ENCODE measurements around the gene LRFN2. TPM values are rescaled to one million over a fixed set of nuclear protein-coding genes. Genes with fewer than 3 reads are reported as not detected.

LRFN2 gene
- total RNA-seq, 1 donor from 2014 or later: not detected

- no peak overlapping the region for H3K27ac Mint-ChIP-seq
- no peaks in the 10 kb centered on the region for H3K9me3 Mint-ChIP-seq
- intact Hi-C loops (cut with micrococcal nuclease): no loop called here
- no peak overlapping the region for H3K4me3 Mint-ChIP-seq (ENCODE audit: low read depth)
- DNase-seq (ENCODE audit: low spot score): no peak
- peaks cover 10% of the 10 kb centered on the region for H3K27me3 Mint-ChIP-seq (ENCODE audit: low read depth)
- peaks cover 11% of the 10 kb centered on the region for H3K4me1 Mint-ChIP-seq (ENCODE audit: low read depth)
- H3K36me3 Mint-ChIP-seq (ENCODE audit: low read depth): no peaks in the 10 kb centered on the region
These were observed 143.3 kb downstream of the LRFN2 start for GRCh38 chr6:40443842-40444241.

- Mint-ChIP-seq H3K27ac (no peak overlapping the region), H3K4me1 (ENCODE audit: low read depth) (peaks cover 6% of the 10 kb centered on the region), H3K4me3 (ENCODE audit: low read depth) (no peak overlapping the region), H3K27me3 (ENCODE audit: low read depth) (peaks cover 3% of the 10 kb centered on the region), H3K9me3 (no peaks in the 10 kb centered on the region), H3K36me3 (ENCODE audit: low read depth) (no peaks in the 10 kb centered on the region)
- intact Hi-C loops (cut with micrococcal nuclease): no loop called here
- DNase-seq (ENCODE audit: low spot score): no peak
These were observed 144.6 kb downstream of the LRFN2 start for GRCh38 chr6:40442591-40442990.

- Mint-ChIP-seq H3K4me3 (ENCODE audit: low read depth) (no peak overlapping the region), H3K27ac (no peak overlapping the region), H3K9me3 (no peaks in the 10 kb centered on the region), H3K4me1 (ENCODE audit: low read depth) (peaks cover 18% of the 10 kb centered on the region), H3K36me3 (ENCODE audit: low read depth) (no peaks in the 10 kb centered on the region), H3K27me3 (ENCODE audit: low read depth) (peaks cover 3% of the 10 kb centered on the region)
- DNase-seq (ENCODE audit: low spot score): no peak
- intact Hi-C loops (cut with micrococcal nuclease): no loop called here
These were observed 146.0 kb downstream of the LRFN2 start for GRCh38 chr6:40441150-40441549.

- Mint-ChIP-seq H3K27ac (no peak overlapping the region), H3K4me1 (ENCODE audit: low read depth) (peaks cover 19% of the 10 kb centered on the region), H3K27me3 (ENCODE audit: low read depth) (peaks cover 3% of the 10 kb centered on the region), H3K9me3 (no peaks in the 10 kb centered on the region), H3K36me3 (ENCODE audit: low read depth) (no peaks in the 10 kb centered on the region), H3K4me3 (ENCODE audit: low read depth) (no peak overlapping the region)
- DNase-seq (ENCODE audit: low spot score): no peak
- intact Hi-C loops (cut with micrococcal nuclease): no loop called here
These were observed 147.1 kb downstream of the LRFN2 start for GRCh38 chr6:40440053-40440452.

- Mint-ChIP-seq H3K36me3 (ENCODE audit: low read depth) (no peaks in the 10 kb centered on the region), H3K9me3 (no peaks in the 10 kb centered on the region), H3K27me3 (ENCODE audit: low read depth) (peaks cover 3% of the 10 kb centered on the region), H3K4me3 (ENCODE audit: low read depth) (no peak overlapping the region), H3K4me1 (ENCODE audit: low read depth) (peaks cover 18% of the 10 kb centered on the region), H3K27ac (no peak overlapping the region)
- intact Hi-C loops (cut with micrococcal nuclease): loop anchor here (5.0 kb wide), 1 partner anchor 67 kb away; no protein-coding TSS in a partner anchor
- no peak for DNase-seq (ENCODE audit: low spot score)
These were observed 148.0 kb downstream of the LRFN2 start for GRCh38 chr6:40439026-40439800.

- no peak for DNase-seq (ENCODE audit: low spot score)
- no peak overlapping the region for H3K4me3 Mint-ChIP-seq (ENCODE audit: low read depth)
- H3K27me3 Mint-ChIP-seq (ENCODE audit: low read depth): no peaks in the 10 kb centered on the region
- no peak overlapping the region for H3K27ac Mint-ChIP-seq
- peaks cover 18% of the 10 kb centered on the region for H3K4me1 Mint-ChIP-seq (ENCODE audit: low read depth)
- H3K36me3 Mint-ChIP-seq (ENCODE audit: low read depth): no peaks in the 10 kb centered on the region
- intact Hi-C loops (cut with micrococcal nuclease): loop anchor here (5.0 kb wide), 1 partner anchor 66 kb away; no protein-coding TSS in a partner anchor
- H3K9me3 Mint-ChIP-seq: no peaks in the 10 kb centered on the region
These were observed 148.8 kb downstream of the LRFN2 start for GRCh38 chr6:40438246-40438887.

GRCh38 chr6:40437631-40438030 lies 149.5 kb downstream of the LRFN2 start:
- no peak for DNase-seq (ENCODE audit: low spot score)
- no peaks in the 10 kb centered on the region for H3K36me3 Mint-ChIP-seq (ENCODE audit: low read depth)
- peaks cover 18% of the 10 kb centered on the region for H3K4me1 Mint-ChIP-seq (ENCODE audit: low read depth)
- H3K27ac Mint-ChIP-seq: no peak overlapping the region
- no peak overlapping the region for H3K4me3 Mint-ChIP-seq (ENCODE audit: low read depth)
- intact Hi-C loops (cut with micrococcal nuclease): loop anchor here (5.0 kb wide), 1 partner anchor 65 kb away; no protein-coding TSS in a partner anchor
- no peaks in the 10 kb centered on the region for H3K27me3 Mint-ChIP-seq (ENCODE audit: low read depth)
- no peaks in the 10 kb centered on the region for H3K9me3 Mint-ChIP-seq

GRCh38 chr6:40436685-40437604 lies 150.2 kb downstream of the LRFN2 start:
- DNase-seq (ENCODE audit: low spot score): peak; percentile 20
- peaks cover 18% of the 10 kb centered on the region for H3K4me1 Mint-ChIP-seq (ENCODE audit: low read depth)
- no peaks in the 10 kb centered on the region for H3K27me3 Mint-ChIP-seq (ENCODE audit: low read depth)
- H3K9me3 Mint-ChIP-seq: no peaks in the 10 kb centered on the region
- no peaks in the 10 kb centered on the region for H3K36me3 Mint-ChIP-seq (ENCODE audit: low read depth)
- intact Hi-C loops (cut with micrococcal nuclease): loop anchor here (5.0 kb wide), 1 partner anchor 65 kb away; no protein-coding TSS in a partner anchor
- no peak overlapping the region for H3K27ac Mint-ChIP-seq
- H3K4me3 Mint-ChIP-seq (ENCODE audit: low read depth): no peak overlapping the region

- H3K36me3 Mint-ChIP-seq (ENCODE audit: low read depth): no peaks in the 10 kb centered on the region
- no peak for DNase-seq (ENCODE audit: low spot score)
- intact Hi-C loops (cut with micrococcal nuclease): no loop called here
- peaks cover 13% of the 10 kb centered on the region for H3K4me1 Mint-ChIP-seq (ENCODE audit: low read depth)
- H3K27ac Mint-ChIP-seq: no peak overlapping the region
- peaks cover 14% of the 10 kb centered on the region for H3K27me3 Mint-ChIP-seq (ENCODE audit: low read depth)
- H3K9me3 Mint-ChIP-seq: no peaks in the 10 kb centered on the region
- H3K4me3 Mint-ChIP-seq (ENCODE audit: low read depth): no peak overlapping the region
These were observed 154.2 kb downstream of the LRFN2 start for GRCh38 chr6:40432982-40433381.

GRCh38 chr6:40431706-40432105 lies 155.5 kb downstream of the LRFN2 start:
- no peak overlapping the region for H3K27ac Mint-ChIP-seq
- H3K36me3 Mint-ChIP-seq (ENCODE audit: low read depth): no peaks in the 10 kb centered on the region

GRCh38 chr6:40427196-40427595 lies 160.0 kb downstream of the LRFN2 start:
- intact Hi-C loops (cut with micrococcal nuclease): no loop called here
- Mint-ChIP-seq H3K4me3 (ENCODE audit: low read depth) (no peak overlapping the region), H3K27me3 (ENCODE audit: low read depth) (peaks cover 18% of the 10 kb centered on the region), H3K9me3 (no peaks in the 10 kb centered on the region), H3K36me3 (ENCODE audit: low read depth) (no peaks in the 10 kb centered on the region), H3K27ac (no peak overlapping the region), H3K4me1 (ENCODE audit: low read depth) (no peaks in the 10 kb centered on the region)
- no peak for DNase-seq (ENCODE audit: low spot score)

More at GRCh38 chr6:40431706-40432105, 155.5 kb downstream of the LRFN2 start:
- no peak for DNase-seq (ENCODE audit: low spot score)
- H3K4me1 Mint-ChIP-seq (ENCODE audit: low read depth): peaks cover 7% of the 10 kb centered on the region
- H3K9me3 Mint-ChIP-seq: no peaks in the 10 kb centered on the region
- peaks cover 18% of the 10 kb centered on the region for H3K27me3 Mint-ChIP-seq (ENCODE audit: low read depth)
- intact Hi-C loops (cut with micrococcal nuclease): no loop called here
- H3K4me3 Mint-ChIP-seq (ENCODE audit: low read depth): no peak overlapping the region

- no peak for DNase-seq (ENCODE audit: low spot score)
- intact Hi-C loops (cut with micrococcal nuclease): no loop called here
- H3K9me3 Mint-ChIP-seq: no peaks in the 10 kb centered on the region
- H3K4me3 Mint-ChIP-seq (ENCODE audit: low read depth): no peak overlapping the region
- no peaks in the 10 kb centered on the region for H3K4me1 Mint-ChIP-seq (ENCODE audit: low read depth)
- no peak overlapping the region for H3K27ac Mint-ChIP-seq
- peaks cover 18% of the 10 kb centered on the region for H3K27me3 Mint-ChIP-seq (ENCODE audit: low read depth)
- no peaks in the 10 kb centered on the region for H3K36me3 Mint-ChIP-seq (ENCODE audit: low read depth)
These were observed 160.7 kb downstream of the LRFN2 start for GRCh38 chr6:40426346-40427066.

Data from activated T-helper 2 cell treated with anti-CD3 and anti-CD28 coated beads, Interferon-gamma antibody, Interleukin-2, Interleukin-4, amounts not matched to agents 10 μg/mL and 5 μg/mL and 100 μg/mL, durations not matched to agents 14 hours and 24 hours and 36 hours (primary cell).